ENCODE measurements around the gene SDHAF2.
A peak's percentile ranks its signal among the peaks of the same experiment; 100 is the strongest.
"Not testable (repeated sequence)": the region's sequence is repeated elsewhere in the genome, so short reads cannot be mapped to it uniquely, and the experiment has no call there.

The SDHAF2 gene

DNA sequence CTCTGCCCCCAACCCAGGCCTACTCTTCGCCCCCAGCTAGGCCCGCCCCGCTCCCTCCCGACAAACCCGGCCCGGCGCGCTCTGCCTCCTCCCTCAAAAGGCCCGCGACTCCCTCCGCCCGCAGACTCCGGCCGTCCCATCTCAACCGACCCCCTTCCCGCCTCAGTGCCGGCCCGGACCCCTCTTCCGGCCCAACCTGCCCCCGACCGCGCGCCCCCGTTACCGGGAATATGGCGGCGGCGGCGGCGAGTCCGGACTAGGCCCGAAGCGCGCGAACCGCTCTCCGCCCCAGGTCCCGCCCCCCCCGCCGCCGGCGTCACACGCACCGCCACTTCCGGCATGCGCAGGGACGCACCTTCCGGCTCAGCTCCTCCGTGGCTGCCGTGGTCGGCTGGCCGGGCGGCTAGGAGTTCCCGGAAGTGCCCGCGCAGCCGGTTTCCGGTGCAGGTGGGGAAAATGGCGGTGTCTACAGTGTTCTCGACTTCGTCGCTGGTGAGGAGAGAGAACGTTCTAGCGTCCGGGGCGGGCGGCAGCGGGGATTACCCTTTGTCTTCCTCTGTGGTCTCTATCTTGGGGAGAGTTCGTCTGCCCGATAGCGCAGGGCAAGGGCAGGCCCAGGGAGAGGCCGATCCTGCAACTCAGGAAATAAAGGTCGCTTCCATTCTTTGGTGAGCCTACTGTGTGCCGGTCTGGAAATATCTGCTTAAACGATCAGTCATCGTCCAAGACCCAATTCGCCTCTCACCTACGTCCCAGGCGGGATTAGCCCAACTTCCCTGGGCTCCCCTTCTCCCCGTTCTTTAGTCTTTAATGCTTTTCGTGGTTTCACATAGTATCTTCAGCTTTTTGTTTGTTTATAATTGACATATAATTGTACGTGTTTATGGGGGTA is at the start of gene SDHAF2, which contains the start of gene CPSF7:
Gene SDHAF2 (plus strand): TSS at position 434 of the 892 bp plus-strand sequence. CDS start 23 bp downstream, at position 457.
Gene CPSF7 (minus strand): TSS at position 285 of the 892 bp plus-strand sequence. CDS start 740 bp downstream, outside the sequence.
- peak; percentile 93 for DNase-seq

GRCh38 chr11:61380884-61381283 is 49.0 kb upstream of the SDHAF2 start:
- no peak for DNase-seq

GRCh38 chr11:61383859-61384258 is 46.1 kb upstream of the SDHAF2 start:
- not testable (repeated sequence) for DNase-seq

GRCh38 chr11:61384271-61385242 is 45.4 kb upstream of the SDHAF2 start:
- no peak for DNase-seq

- DNase-seq, result no peak
Measured at GRCh38 chr11:61390161-61390560, 39.8 kb upstream of the SDHAF2 start.

DNA sequence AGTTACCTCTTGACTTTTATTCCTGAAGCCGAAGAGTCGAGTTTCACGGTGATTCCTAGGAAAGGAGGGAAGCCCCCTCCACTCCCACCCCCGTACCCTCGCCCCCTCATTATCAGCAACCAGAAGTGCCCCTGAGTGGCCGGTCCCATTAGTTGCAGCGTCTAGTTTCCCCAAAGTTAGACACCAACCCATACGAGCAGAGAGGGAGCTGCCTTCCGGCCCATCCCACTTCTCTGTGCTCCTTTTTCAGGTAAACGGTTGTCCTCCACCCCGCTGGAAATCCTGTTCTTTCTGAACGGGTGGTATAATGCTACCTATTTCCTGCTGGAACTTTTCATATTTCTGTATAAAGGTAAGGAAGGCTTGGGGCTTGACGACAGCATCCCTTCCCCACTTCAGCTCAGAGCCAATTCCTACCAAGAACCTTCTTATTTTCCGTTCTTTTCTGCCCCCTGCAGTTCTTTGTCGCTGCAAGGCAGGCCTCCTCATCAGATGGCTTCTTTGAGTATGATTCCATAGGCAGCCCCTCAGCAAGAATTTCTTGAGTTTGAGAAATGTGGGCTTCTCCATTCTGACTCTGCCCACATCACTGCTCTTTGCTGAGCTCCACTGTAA is 36.8 kb upstream of the SDHAF2 start:
- DNase-seq, result peak; percentile 18

GRCh38 chr11:61401173-61401572 is 28.8 kb upstream of the SDHAF2 start:
- no peak for DNase-seq

DNA sequence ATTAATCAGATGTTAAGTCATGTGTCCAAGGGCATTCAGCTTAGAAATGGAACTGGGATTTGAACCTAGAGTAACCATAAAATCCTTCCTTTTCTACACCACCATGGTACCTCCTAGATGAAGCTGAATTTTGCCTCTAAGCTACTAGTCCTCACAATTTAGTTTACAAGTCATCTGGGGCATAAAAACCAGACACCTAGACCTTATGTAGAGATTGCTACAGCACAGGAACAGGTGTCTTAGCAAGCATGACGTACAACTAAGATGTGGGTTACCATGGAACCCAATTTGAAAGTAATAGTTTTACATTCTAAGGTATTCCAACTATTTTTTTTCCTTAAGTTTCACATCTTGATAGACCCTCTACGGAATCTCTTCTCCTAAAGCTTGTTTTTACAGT is 28.4 kb upstream of the SDHAF2 start:
- no peak for DNase-seq

GRCh38 chr11:61403658-61404057 is 26.3 kb upstream of the SDHAF2 start:
- no peak for DNase-seq

DNA sequence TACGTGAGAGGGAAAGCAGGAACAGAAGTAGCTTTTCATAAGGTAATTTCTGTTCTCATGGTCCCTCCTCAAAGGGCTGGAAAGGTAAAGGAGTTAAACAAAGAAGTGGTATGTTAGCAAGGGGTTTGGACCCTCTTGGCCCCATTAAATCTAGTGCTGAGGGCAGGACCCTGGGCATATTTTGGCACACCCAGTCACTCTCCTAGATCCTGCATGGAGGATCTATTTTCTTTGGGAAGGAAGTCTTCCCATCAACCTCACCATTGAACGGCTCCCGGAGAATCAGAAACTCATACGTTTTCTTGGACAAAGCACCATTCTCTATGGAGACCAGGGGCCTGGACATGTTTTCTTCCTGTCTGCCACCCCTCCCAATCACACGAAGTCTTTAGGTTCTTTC is 25.8 kb upstream of the SDHAF2 start:
- no peak for DNase-seq

DNA sequence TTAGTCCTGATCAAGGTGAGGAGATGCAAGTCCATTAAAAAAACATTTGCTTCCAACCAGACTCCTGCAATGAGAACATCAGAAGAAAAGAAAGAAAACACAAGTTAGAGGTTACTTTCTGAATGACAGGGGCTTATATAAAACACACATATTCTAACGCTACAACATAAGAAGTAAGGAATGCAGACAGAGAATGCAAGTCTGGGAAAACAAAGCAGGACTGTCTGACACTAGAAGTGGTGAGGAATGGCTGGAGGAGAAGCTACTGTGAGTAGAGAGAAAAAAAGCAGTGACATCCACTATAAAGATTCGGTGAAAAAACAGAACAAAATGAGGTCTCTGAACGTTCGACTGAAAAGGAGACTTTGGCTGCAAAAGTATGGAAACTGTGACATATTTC is 25.3 kb upstream of the SDHAF2 start:
- DNase-seq, result no peak

- DNase-seq, result no peak
Measured at GRCh38 chr11:61406067-61406466, 23.9 kb upstream of the SDHAF2 start.

DNA sequence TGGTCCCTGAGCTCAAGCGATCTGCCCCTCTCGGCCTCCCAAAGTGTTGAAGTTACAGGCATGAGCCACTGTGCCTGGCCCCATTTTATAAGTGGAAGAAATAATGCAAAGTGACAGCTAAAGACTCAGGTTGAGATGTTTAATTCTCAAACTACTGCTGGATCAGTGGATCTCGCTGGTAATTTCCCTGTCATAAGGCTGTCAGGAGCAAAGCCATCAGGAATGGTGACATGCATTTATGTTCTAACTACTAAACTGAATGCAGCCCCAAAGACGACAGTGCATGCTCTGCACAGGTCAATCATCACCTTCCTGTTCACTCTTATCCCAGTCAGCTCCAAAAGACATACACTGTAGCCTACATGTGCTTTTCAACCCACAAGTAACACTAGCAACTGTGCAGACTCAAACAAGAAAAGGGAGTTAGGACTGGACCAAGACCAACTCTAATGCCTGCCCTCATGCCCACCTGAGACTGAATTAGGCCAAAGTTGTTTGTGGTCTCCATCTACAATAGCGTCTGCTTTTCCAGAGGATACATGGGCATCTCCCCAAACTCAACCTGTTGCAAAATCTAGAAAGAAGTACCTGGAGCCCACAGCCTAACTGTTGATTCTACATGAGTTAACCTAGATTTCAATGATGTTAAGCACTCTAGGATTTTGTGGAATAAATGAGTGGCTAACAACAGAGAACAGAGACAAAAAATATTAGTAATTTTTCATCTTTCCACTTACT is 22.8 kb upstream of the SDHAF2 start:
- DNase-seq, result no peak

DNA sequence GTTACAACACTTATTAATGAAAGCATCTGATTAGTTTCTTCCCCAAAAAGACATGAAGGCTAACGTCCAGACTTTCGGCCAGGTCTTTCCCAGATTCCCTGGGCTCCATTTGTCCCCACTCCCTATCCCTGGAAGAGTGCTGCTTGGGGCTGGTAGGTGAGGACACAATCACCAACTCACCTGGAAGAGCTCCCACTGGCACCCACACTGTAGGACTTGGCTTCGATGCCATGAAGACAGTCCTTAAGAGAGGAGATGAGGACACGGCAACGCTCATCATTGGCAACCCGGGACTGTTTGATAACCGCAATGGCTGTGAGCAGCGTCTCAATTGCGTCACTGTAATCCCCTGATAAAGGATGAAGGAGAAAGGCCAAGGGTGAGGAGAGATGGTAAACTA is 18.3 kb upstream of the SDHAF2 start:
- no peak for DNase-seq

- no peak for DNase-seq
Measured at GRCh38 chr11:61413496-61413895, 16.4 kb upstream of the SDHAF2 start.

- DNase-seq, result no peak
Measured at GRCh38 chr11:61414547-61414946, 15.4 kb upstream of the SDHAF2 start.

DNA sequence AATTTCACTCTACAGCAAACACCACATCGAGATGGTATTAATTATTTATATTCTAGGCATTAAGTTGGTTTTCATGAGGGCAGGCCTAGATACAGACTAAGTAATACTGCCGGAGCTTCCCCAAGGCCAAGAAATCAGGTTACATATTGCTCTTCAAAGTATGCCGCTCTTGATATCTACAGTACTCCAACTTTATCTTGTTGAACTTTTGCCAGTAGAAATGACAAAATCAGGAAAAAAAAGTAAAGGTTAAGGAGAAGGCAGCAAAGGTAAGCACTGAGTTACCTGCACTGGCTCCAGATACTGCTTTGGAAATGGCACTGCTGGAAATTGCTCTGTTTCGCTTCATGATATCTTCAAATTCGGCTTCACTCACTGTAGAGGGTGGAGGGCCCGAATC is 14.5 kb upstream of the SDHAF2 start:
- DNase-seq, result no peak

DNA sequence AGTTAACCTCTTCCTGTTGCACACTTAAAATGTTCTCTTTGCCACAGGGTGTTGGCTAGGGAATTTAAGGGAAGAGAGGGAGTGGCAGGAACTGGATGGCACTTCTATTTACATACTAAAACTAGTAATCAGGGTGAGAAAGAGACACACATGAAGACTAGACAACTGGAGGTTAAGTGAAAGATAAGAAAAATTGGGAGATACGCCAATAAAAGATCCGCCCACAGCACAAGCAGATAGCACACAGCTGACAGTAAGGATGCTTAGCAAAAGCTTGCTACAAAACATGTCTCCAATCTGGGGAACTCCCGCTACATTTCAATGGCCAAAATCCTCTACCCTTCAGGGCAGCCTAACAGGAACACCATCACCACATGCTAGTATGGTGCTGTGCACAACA is 13.0 kb upstream of the SDHAF2 start:
- no peak for DNase-seq

GRCh38 chr11:61417670-61418069 is 12.3 kb upstream of the SDHAF2 start:
- DNase-seq, result no peak

DNA sequence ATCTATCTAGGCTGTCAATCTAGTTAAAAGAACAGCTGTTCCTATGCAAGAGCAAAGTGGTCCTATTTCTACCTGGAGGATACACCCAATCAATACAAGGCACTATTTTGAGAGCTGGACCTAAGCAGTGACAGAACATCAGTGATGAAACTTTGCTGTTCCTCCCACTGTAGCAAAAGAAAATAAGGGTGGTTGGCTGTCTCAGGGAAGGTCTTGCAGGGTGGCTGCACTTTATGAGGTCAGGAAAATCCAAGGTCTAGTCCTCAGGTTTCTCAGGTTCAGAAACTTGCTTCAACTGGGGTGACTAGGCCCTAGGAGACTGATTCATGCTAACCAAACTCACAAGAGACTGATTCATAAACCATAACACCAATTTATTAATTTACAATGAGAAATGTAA is 11.8 kb upstream of the SDHAF2 start:
- DNase-seq, result no peak

- no peak for DNase-seq
Measured at GRCh38 chr11:61422226-61422625, 7.7 kb upstream of the SDHAF2 start.
